Gastrocnemius medialis (tissue), 4 donors: Measurements from ENCODE around the gene GLI3.

Experiments
- POLR2A ChIP-seq, 2 donors: fragments of 450-650 bp; IDR thresholded peaks; one replicate each; pipeline ENCODE4 v1.6.1; 2017; ENCODE audit warnings: antibody characterized with exemption in 2 of 2, mild to moderate bottlenecking in 2 of 2, moderate library complexity in 2 of 2
- TF ChIP-seq, protein P1 (sequence below), 5 experiments: fragments of 450-650 bp in 3 of 5; fragments of 200-600 bp in 2 of 5; sonication (generic) in 2 of 5; IDR thresholded peaks in 4 of 5; conservative IDR thresholded peaks in 1 of 5; 1 replicate in 4 of 5; 2 replicates in 1 of 5; pipeline ENCODE4 v1.5.1; 2016 to 2019; ENCODE audit warnings: antibody characterized with exemption in 5 of 5, mild to moderate bottlenecking in 3 of 5, moderate library complexity in 3 of 5

DNA sequence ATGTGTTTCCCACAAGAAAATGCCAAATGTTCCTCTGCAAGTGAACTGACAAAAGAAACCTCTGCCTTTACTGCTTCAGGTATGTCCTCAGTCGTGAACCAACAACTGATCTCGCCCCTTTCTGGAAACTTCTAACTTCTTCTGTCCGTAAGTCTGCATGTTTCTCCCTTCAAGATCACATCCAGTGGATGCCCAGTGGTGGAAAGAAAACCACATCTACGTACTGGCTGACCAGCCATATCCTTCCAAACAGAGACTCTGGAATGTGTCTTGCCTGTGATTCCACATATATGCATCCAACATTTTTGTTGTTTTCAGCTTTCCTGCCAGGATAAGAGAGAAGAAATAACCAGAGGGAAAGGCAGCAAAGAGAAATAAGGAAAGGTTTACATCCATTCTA is 152.7 kb downstream of the GLI3 start:
- TF ChIP-seq, protein P1, sequence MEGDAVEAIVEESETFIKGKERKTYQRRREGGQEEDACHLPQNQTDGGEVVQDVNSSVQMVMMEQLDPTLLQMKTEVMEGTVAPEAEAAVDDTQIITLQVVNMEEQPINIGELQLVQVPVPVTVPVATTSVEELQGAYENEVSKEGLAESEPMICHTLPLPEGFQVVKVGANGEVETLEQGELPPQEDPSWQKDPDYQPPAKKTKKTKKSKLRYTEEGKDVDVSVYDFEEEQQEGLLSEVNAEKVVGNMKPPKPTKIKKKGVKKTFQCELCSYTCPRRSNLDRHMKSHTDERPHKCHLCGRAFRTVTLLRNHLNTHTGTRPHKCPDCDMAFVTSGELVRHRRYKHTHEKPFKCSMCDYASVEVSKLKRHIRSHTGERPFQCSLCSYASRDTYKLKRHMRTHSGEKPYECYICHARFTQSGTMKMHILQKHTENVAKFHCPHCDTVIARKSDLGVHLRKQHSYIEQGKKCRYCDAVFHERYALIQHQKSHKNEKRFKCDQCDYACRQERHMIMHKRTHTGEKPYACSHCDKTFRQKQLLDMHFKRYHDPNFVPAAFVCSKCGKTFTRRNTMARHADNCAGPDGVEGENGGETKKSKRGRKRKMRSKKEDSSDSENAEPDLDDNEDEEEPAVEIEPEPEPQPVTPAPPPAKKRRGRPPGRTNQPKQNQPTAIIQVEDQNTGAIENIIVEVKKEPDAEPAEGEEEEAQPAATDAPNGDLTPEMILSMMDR (IDR thresholded peaks at IDR 0.05 in 4 of 5, conservative IDR thresholded peaks at IDR 0.05 in 1 of 5), result no peak
- TF ChIP-seq POLR2A (IDR thresholded peaks at IDR 0.05), result no peak
